GM12892 (cell line): ENCODE measurements around the gene ZNF497.
"Not testable (repeated sequence)": the region's sequence is repeated elsewhere in the genome, so short reads cannot be mapped to it uniquely, and the experiment has no call there.

Source experiments
- DNase-seq: peaks from one replicate; pipeline ENCODE4 v3.0.0; 2011; ENCODE audit not compliant: insufficient read length
- FAIRE-seq: peaks from 2 replicates; lab custom pipeline; 2011; peaks lifted over from hg19 to GRCh38; lab: Jason Lieb, UNC
- POLR2A ChIP-seq: IDR thresholded peaks from 2 replicates; pipeline ENCODE4 v1.6.1; 2011; ENCODE audit warnings: low read depth, low read length, control low read depth
- POLR2AphosphoS5 ChIP-seq: IDR thresholded peaks from 2 replicates; pipeline ENCODE4 v1.6.1; 2011; ENCODE audit warnings: low read depth, low read length, control low read depth
- TAF1 ChIP-seq: IDR thresholded peaks from 2 replicates; pipeline ENCODE4 v1.6.1; 2011; ENCODE audit warnings: low read depth, mild to moderate bottlenecking, control low read depth, low read length, borderline replicate concordance

The ZNF497 gene

DNA sequence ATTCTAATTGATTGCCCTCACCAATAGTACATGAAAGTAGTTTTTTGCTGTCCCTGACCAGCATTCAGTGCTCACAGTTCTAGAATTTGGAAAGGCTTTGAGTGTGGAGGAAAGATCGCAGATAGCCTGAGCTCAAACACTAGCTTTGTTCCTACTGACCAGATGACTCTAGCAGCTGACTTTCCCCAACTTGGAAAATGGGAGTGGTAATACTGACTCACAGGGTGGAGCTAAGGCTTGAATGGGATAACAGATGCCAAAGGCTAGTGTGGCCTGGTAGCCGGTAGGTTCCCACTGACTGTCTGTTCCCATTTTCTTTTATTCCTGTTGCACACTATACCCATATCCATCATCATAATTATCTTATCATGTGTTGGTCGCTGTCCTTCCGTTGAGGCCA is 32.1 kb downstream of the ZNF497 start:
- no peak for TF ChIP-seq TAF1
- no peak for TF ChIP-seq POLR2A
- no peak for TF ChIP-seq POLR2AphosphoS5
- FAIRE-seq (no peak), DNase-seq (no peak)

GRCh38 chr19:58328999-58329398 is 33.6 kb downstream of the ZNF497 start:
- no peak for DNase-seq
- TF ChIP-seq POLR2AphosphoS5 (no peak), TAF1 (no peak), POLR2A (no peak)
- no peak for FAIRE-seq

DNA sequence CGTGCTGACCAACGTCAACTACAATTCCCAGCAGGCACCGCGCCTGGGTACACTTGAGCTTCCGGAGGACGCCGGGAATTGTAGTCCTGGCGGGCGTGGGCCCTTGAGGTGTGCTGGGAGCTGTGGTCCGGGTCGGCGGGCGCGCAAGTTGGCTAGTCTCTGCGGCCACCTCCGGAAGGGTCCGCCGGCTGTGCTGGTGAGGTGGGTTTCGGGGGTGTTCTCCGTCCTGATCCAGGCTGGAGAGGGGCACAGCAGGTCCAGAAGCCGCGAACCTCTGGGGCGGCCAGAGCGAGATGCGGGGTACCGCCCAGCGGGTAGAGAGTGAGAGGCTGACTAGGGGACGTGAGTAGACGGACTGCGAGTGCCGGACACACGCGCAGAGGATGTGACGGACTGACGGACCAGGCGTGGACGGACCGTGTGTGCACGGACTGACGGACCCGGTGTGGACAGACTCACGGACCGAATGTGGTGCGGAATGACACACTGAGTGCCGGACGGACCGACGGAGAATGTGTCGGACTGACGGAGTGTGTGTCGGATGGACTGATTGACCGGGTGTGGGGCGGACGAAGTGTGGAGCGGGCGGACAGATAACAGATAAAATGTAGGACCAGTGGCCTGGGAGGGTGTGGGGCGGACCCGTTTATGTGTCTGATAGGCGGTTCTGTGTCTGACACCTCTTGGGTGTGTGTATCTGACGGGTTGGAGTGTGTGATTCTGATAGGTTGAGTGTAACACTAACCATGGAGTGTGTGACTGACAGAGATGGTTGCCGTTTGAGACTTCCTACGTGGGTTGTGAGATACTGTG is 35.4 kb downstream of the ZNF497 start, which contains the start of gene ZSCAN22:
ZSCAN22 (plus strand) TSS at position 81 of the 813 bp plus-strand sequence. CDS start 7,809 bp downstream, outside the sequence.
- TF ChIP-seq POLR2AphosphoS5 (peak; percentile 76; the same call in 1 of the 2 replicates), POLR2A (0 out of 2 replicates have a peak, but pooled peaks have one; percentile 69), TAF1 (peak; percentile 12; the same call in 1 of the 2 replicates)
- peak; percentile 96 for FAIRE-seq

GRCh38 chr19:58326501-58326913 is 36.0 kb downstream of the ZNF497 start:
- no peak for TF ChIP-seq POLR2A
- no peak for TF ChIP-seq TAF1
- TF ChIP-seq POLR2AphosphoS5, result no peak
- DNase-seq (no peak), FAIRE-seq (no peak)

More for the DNA sequence above, 35.4 kb downstream of the ZNF497 start, which contains the start of gene ZSCAN22:
- DNase-seq, result peak; percentile 95

- TF ChIP-seq POLR2A (no peak), TAF1 (no peak), POLR2AphosphoS5 (no peak)
- FAIRE-seq (no peak), DNase-seq (no peak)
Measured at GRCh38 chr19:58325311-58326022, 37.1 kb downstream of the ZNF497 start.

DNA sequence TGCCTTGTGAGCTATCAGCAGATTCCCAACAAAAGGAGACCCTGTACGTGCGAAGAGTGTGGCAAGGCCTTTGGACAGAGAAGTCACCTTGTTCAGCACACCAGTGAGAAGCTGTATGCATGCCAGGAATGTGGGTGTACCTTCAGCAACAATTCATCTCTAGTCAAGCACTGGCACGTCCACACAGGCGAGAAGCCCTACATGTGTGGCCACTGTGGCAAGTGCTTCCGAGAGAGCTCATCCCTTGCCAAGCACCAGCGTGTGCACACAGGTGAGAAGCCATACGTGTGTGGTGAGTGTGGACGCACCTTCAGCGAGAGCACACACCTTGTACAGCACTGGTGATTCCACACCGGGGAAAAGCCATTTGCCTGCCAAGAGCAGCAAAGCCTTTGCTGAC is 43.3 kb downstream of the ZNF497 start:
- DNase-seq (no peak), FAIRE-seq (no peak)
- TF ChIP-seq POLR2AphosphoS5, result no peak

DNA sequence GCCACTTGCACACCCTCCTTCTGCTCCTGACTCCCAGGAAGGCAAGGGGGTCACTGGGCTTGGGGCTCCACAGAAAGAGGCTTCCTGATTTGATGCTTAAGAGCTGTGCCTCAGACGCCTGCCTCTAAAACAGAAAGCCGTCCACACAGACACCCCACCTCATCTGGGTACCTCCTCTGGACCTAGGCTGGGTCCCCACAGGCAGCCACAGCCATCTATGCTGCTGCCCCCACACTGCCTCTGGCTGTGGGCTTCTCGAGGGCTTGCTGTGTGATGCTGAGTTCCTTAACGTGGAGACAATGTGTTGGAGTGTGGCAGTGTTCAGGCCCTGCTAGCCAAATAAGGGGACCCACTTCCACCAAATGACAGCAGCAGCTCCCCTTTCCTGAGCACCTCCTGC is 44.3 kb downstream of the ZNF497 start:
- FAIRE-seq, result no peak
- DNase-seq, result no peak
- TF ChIP-seq POLR2AphosphoS5 (no peak), TAF1 (no peak), POLR2A (no peak)

DNA sequence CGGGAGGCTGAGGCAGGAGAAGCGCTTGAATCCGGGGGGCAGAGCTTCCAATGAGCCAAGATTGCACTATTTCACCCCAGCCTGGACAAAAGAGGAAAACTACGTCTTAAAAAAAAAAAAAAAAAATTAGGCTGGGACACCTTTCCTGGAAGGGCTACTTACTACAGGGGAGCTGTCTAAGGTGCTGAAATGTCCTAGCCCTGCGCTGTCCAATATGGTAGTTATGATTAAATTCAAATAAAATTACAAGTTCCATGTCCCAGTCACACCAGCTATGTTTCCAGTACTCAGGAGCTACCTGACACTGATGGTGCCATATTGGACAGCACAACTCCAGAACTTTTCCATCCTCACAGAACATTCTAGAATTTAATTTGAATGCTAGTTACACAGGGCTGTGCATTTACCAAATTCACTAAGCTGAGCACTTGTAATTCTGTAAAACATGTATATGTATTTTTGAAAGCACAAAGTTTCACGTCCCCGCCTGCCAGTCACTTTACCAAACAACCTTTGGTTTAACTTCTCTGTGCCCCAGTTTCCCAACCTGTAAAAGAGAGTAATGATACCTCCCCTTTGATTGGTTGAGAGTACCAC is 45.0 kb downstream of the ZNF497 start:
- FAIRE-seq (no peak), DNase-seq (no peak)
- TF ChIP-seq TAF1 (no peak), POLR2A (no peak)

GRCh38 chr19:58315580-58315979 is 47.0 kb downstream of the ZNF497 start:
- TF ChIP-seq POLR2AphosphoS5 (no peak), TAF1 (no peak), POLR2A (0 out of 2 replicates have a peak, but pooled peaks have one; percentile 6)
- DNase-seq, result no peak
- no peak for FAIRE-seq

- DNase-seq, result no peak
- TF ChIP-seq TAF1 (no peak), POLR2A (no peak), POLR2AphosphoS5 (no peak)
- no peak for FAIRE-seq
Measured at GRCh38 chr19:58311345-58311865, 51.1 kb downstream of the ZNF497 start.

- not testable (repeated sequence) for DNase-seq, FAIRE-seq
Measured at GRCh38 chr19:58310685-58311084, 51.9 kb downstream of the ZNF497 start.
